Suprapubic skin (tissue), 4 donors: ENCODE data around the gene PFDN2. TPM values are rescaled to one million over a fixed set of nuclear protein-coding genes. Genes with fewer than 3 reads are reported as not detected.

ENCODE experiments used
- DNase-seq, 2 donors: peaks; one replicate each; pipeline ENCODE4 v3.0.0-alpha.2; 2019; ENCODE audit warnings: low spot score in 2 of 2
- H3K27ac ChIP-seq: fragments of 200-600 bp; sonication (generic); one replicate; pipeline ENCODE4 v1.5.1; 2019
- H3K27me3 ChIP-seq: fragments of 200-600 bp; sonication (generic); one replicate; pipeline ENCODE4 v1.5.1; 2019
- H3K36me3 ChIP-seq: fragments of 200-600 bp; sonication (generic); one replicate; pipeline ENCODE4 v1.5.1; 2019
- H3K4me1 ChIP-seq: fragments of 200-600 bp; sonication (generic); one replicate; pipeline ENCODE4 v1.5.1; 2019
- H3K4me3 ChIP-seq: fragments of 200-600 bp; sonication (generic); one replicate; pipeline ENCODE4 v1.5.1; 2019; ENCODE audit warnings: mild to moderate bottlenecking
- H3K9me3 ChIP-seq: fragments of 200-600 bp; sonication (generic); one replicate; pipeline ENCODE4 v1.5.1; 2019
- EP300 ChIP-seq: sonication (generic); formaldehyde crosslinking; IDR thresholded peaks from one replicate; pipeline ENCODE4 v1.6.1; 2017; ENCODE audit warnings: antibody characterized with exemption
- POLR2A ChIP-seq, 2 donors: fragments of 450-650 bp; IDR thresholded peaks; one replicate each; pipeline ENCODE4 v1.6.1; 2017; ENCODE audit warnings: antibody characterized with exemption in 2 of 2, mild to moderate bottlenecking in 2 of 2, moderate library complexity in 2 of 2
- POLR2AphosphoS5 ChIP-seq, 3 donors: sonication (generic); formaldehyde crosslinking; IDR thresholded peaks; one replicate each; pipeline ENCODE4 v1.6.1; 2017; ENCODE audit warnings: antibody characterized with exemption in 3 of 3
- WGBS: methylation state at CpG from one replicate; pipeline ENCODE4 v1.1.5; 2018; 5-methylcytosine and 5-hydroxymethylcytosine counted together
- total RNA-seq, 4 donors: library from RNA; depleted of rRNA; stranded (reverse); fragments of >200 nt; gene quantifications; one replicate each; pipeline ENCODE4 v1.1.0, GENCODE V29; 2016
- TF ChIP-seq, protein P1 (sequence below), 2 donors: fragments of 200-600 bp in 1 of 2; fragments of 450-650 bp in 1 of 2; sonication (generic) in 1 of 2; IDR thresholded peaks; one replicate each; pipeline ENCODE4 v1.5.1; 2016 to 2019; ENCODE audit warnings: antibody characterized with exemption in 2 of 2, mild to moderate bottlenecking in 1 of 2, moderate library complexity in 1 of 2

PFDN2 gene
- total RNA-seq, 4 donors from 2014 or later = 21.3 to 33.9 (median 27.1) TPM

DNA sequence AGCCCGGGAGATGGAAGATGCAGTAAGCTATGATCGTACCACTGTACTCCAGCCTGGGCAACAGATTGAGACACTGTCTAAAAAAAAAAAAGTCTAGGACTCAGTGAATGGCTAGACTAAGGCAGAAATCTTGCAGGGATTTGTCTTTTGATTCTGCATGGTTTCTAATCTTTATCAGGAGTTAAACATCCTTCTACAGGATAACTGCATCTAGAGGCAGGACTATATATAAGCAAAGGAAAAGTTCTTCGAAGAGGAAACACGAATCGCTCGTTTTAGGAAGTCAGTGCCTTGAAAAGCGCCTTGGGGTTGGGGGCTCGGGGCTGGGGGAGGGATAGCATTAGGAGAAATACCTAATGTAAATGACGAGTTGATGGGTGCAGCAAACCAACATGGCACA is 35.3 kb upstream of the PFDN2 start:
- H3K36me3 ChIP-seq = no peaks in the 10 kb centered on the region
- 19% methylated on average over 9 of the region's 9 CpGs for WGBS
- DNase-seq = peak; percentile 10 to 24
- H3K4me3 ChIP-seq = peak overlapping the region; percentile 67
- H3K4me1 ChIP-seq = peaks cover 18% of the 10 kb centered on the region
- H3K27me3 ChIP-seq = no peaks in the 10 kb centered on the region
- TF ChIP-seq, protein P1, sequence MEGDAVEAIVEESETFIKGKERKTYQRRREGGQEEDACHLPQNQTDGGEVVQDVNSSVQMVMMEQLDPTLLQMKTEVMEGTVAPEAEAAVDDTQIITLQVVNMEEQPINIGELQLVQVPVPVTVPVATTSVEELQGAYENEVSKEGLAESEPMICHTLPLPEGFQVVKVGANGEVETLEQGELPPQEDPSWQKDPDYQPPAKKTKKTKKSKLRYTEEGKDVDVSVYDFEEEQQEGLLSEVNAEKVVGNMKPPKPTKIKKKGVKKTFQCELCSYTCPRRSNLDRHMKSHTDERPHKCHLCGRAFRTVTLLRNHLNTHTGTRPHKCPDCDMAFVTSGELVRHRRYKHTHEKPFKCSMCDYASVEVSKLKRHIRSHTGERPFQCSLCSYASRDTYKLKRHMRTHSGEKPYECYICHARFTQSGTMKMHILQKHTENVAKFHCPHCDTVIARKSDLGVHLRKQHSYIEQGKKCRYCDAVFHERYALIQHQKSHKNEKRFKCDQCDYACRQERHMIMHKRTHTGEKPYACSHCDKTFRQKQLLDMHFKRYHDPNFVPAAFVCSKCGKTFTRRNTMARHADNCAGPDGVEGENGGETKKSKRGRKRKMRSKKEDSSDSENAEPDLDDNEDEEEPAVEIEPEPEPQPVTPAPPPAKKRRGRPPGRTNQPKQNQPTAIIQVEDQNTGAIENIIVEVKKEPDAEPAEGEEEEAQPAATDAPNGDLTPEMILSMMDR (IDR thresholded peaks at IDR 0.05) = no peak
- TF ChIP-seq POLR2A (IDR thresholded peaks at IDR 0.05) (no peak), EP300 (no peak), POLR2AphosphoS5 (IDR thresholded peaks at IDR 0.05) (no peak)
- H3K27ac ChIP-seq = peak overlapping the region; percentile 97
- H3K9me3 ChIP-seq = no peaks in the 10 kb centered on the region

DNA sequence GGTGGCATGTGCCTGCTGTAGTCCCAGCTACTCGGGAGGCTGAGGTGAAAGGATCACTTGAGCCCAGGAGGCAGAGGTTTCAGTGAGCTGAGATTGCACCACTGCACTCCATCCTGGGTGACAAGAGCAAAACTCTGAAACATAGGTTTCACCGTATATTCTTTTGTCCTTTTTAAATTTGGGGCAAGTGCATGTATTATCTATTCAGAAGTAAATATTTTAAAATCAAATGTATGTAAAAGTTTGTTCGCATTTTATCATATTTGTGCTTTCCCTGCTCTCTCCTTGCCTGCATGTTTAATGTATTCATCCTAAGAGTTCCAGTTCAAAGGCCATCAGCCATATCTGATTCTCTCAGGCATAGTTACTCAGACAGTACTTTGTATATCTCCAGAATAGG is 28.0 kb upstream of the PFDN2 start:
- TF ChIP-seq POLR2AphosphoS5 (IDR thresholded peaks at IDR 0.05) (no peak), EP300 (no peak), POLR2A (IDR thresholded peaks at IDR 0.05) (no peak)
- TF ChIP-seq, protein P1 (IDR thresholded peaks at IDR 0.05) = no peak
- Histone ChIP-seq H3K27ac (no peak overlapping the region), H3K9me3 (no peaks in the 10 kb centered on the region), H3K36me3 (no peaks in the 10 kb centered on the region), H3K4me3 (no peak overlapping the region), H3K27me3 (no peaks in the 10 kb centered on the region), H3K4me1 (no peaks in the 10 kb centered on the region)
- DNase-seq = no peak
- 83% methylated on average over 3 of the region's 3 CpGs for WGBS

DNA sequence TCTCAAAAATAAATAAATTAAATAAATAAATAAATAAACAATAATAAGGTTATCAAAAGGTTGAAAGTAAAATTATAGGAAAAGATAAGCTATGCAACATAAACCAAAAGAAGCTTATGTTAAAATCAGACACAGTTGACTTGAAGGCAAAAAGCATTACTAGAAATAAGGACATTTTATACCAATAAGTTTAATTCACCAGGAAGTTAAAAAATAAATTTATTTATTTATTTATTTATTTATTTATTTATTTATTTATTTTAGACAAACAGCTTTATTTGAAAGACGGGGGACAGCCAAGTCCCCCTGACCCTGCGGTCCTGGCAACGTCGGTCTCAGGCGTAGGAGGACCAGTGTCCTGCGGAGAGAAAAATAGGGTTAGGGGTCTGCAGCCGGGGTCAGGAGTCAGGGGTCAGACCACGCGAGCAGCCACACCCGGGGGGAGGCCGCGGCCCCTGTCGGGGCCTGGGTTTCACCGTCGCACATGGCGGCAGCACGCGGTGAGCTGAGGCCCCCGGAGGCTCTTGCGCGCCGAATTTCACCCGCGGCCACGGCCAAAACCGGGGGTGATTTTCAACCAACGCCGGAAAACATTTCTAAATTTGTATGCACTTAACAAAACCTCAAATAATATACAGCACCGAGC is 23.0 kb upstream of the PFDN2 start:
- no peak overlapping the region for H3K4me3 ChIP-seq
- TF ChIP-seq, protein P1 (IDR thresholded peaks at IDR 0.05) = no peak
- TF ChIP-seq POLR2A (IDR thresholded peaks at IDR 0.05) (no peak), POLR2AphosphoS5 (IDR thresholded peaks at IDR 0.05) (no peak), EP300 (no peak)
- WGBS = 96% methylated on average over 29 of the region's 29 CpGs

DNA sequence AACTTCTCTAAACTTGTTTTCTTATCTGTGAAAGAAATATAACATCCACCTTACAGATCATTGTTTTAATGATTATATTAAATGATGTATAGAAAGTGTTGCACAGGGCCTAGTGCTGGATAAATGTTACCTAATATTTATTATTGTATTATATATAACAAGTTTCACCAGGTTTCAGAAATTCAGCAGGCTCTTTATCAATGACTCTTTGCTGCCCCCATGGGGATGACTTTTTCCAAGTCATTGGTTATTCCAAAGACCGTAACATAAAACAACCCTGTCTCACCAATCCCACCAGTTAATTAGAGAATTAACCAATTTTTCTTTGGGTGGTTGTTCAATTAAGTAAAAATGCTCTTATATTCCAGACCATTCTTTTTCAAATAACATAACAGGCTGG is 21.9 kb upstream of the PFDN2 start:
- DNase-seq = no peak

More for the DNA sequence above, 23.0 kb upstream of the PFDN2 start:
- DNase-seq = no peak
- Histone ChIP-seq H3K4me1 (no peaks in the 10 kb centered on the region), H3K27me3 (no peaks in the 10 kb centered on the region), H3K36me3 (no peaks in the 10 kb centered on the region), H3K27ac (no peak overlapping the region), H3K9me3 (no peaks in the 10 kb centered on the region)

DNA sequence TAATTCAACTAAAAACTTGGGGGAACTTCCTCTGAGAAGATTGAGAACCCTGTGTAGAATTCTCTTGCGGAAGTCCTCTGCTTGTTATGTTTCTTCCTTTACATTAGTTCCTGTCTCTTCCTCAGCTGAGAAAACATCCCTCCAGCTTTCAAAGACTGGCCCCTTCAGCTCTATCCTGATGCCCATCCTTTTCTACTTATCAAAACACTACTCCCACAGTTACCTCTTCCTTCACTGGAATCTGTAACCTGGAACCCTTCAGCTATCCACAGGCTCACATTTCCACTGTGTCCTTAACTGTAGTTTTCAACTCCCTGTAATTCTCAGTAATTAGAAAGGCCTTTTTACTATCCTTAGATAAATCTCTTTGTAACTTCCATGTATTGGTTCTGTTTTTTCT is 20.6 kb upstream of the PFDN2 start:
- Histone ChIP-seq H3K4me1 (peaks cover 8% of the 10 kb centered on the region), H3K36me3 (no peaks in the 10 kb centered on the region), H3K9me3 (no peaks in the 10 kb centered on the region), H3K27ac (no peak overlapping the region), H3K4me3 (no peak overlapping the region), H3K27me3 (no peaks in the 10 kb centered on the region)
- WGBS = 92% methylated on average over 1 of the region's 1 CpG
- no peak for DNase-seq
- TF ChIP-seq EP300 = no peak
- no peak for TF ChIP-seq POLR2A (IDR thresholded peaks at IDR 0.05)
- no peak for TF ChIP-seq POLR2AphosphoS5 (IDR thresholded peaks at IDR 0.05)
- TF ChIP-seq, protein P1 (IDR thresholded peaks at IDR 0.05) = no peak

More for the DNA sequence above, 21.9 kb upstream of the PFDN2 start:
- H3K27ac ChIP-seq = no peak overlapping the region
- 25% methylated on average over 1 of the region's 1 CpG for WGBS
- no peak for TF ChIP-seq POLR2AphosphoS5 (IDR thresholded peaks at IDR 0.05)
- TF ChIP-seq, protein P1 (IDR thresholded peaks at IDR 0.05) = peak; percentile 29 to 31
- no peak for TF ChIP-seq EP300
- TF ChIP-seq POLR2A (IDR thresholded peaks at IDR 0.05) = no peak
- H3K4me3 ChIP-seq = no peak overlapping the region
- no peaks in the 10 kb centered on the region for H3K9me3 ChIP-seq
- no peaks in the 10 kb centered on the region for H3K4me1 ChIP-seq
- H3K27me3 ChIP-seq = no peaks in the 10 kb centered on the region
- H3K36me3 ChIP-seq = no peaks in the 10 kb centered on the region
